Adipocyte (in vitro differentiated cells): Measurements from ENCODE around the gene APAF1.

Source experiments
- DNase-seq: peaks from one replicate; pipeline ENCODE4 v3.0.0-alpha.2; 2015; ENCODE audit warnings: low read depth
- H3K27me3 ChIP-seq: replicated peaks from 2 replicates; pipeline ENCODE4 v1.7.0; 2013; ENCODE audit warnings: mild to moderate bottlenecking, low read length, moderate library complexity; ENCODE audit not compliant: control insufficient read depth, insufficient read depth
- H3K36me3 ChIP-seq: 2 replicates; pipeline ENCODE4 v1.7.0; 2013; ENCODE audit warnings: low read length, mild to moderate bottlenecking, moderate library complexity; ENCODE audit not compliant: control insufficient read depth, insufficient read depth, severe bottlenecking
- H3K4me1 ChIP-seq: 2 replicates; pipeline ENCODE4 v1.7.0; 2013; ENCODE audit warnings: mild to moderate bottlenecking, low read length, moderate library complexity; ENCODE audit not compliant: control insufficient read depth, insufficient read depth
- H3K4me3 ChIP-seq: 2 replicates; pipeline ENCODE4 v1.7.0; 2013; ENCODE audit warnings: mild to moderate bottlenecking, low read length, moderate library complexity
- H3K9ac ChIP-seq: 2 replicates; pipeline ENCODE4 v1.7.0; 2013; ENCODE audit warnings: mild to moderate bottlenecking, low read length, moderate library complexity
- H3K9me3 ChIP-seq: 2 replicates; pipeline ENCODE4 v1.7.0; 2013; ENCODE audit warnings: mild to moderate bottlenecking, low read length, moderate library complexity; ENCODE audit not compliant: control insufficient read depth

Gene APAF1

GRCh38 chr12:98771811-98772752 lies 127.0 kb downstream of the APAF1 start:
- Histone ChIP-seq H3K9me3 (no peaks in the 10 kb centered on the region), H3K27me3 (no peaks in the 10 kb centered on the region), H3K4me3 (no peak overlapping the region), H3K36me3 (no peaks in the 10 kb centered on the region), H3K9ac (no peak overlapping the region), H3K4me1 (peaks cover 4% of the 10 kb centered on the region)
- DNase-seq = no peak

GRCh38 chr12:98772818-98773217 lies 127.7 kb downstream of the APAF1 start:
- Histone ChIP-seq H3K4me3 (no peak overlapping the region), H3K36me3 (no peaks in the 10 kb centered on the region), H3K9ac (no peak overlapping the region), H3K4me1 (peaks cover 4% of the 10 kb centered on the region), H3K9me3 (no peaks in the 10 kb centered on the region), H3K27me3 (no peaks in the 10 kb centered on the region)
- no peak for DNase-seq

GRCh38 chr12:98780261-98780660 lies 135.2 kb downstream of the APAF1 start:
- no peaks in the 10 kb centered on the region for H3K9me3 ChIP-seq
- no peak for DNase-seq
- no peaks in the 10 kb centered on the region for H3K4me1 ChIP-seq
- H3K27me3 ChIP-seq = peaks cover 7% of the 10 kb centered on the region
- H3K4me3 ChIP-seq = no peak overlapping the region
- no peaks in the 10 kb centered on the region for H3K36me3 ChIP-seq
- H3K9ac ChIP-seq = no peak overlapping the region

GRCh38 chr12:98783420-98783819 lies 138.3 kb downstream of the APAF1 start:
- Histone ChIP-seq H3K4me3 (no peak overlapping the region), H3K27me3 (peaks cover 14% of the 10 kb centered on the region), H3K36me3 (no peaks in the 10 kb centered on the region), H3K9me3 (no peaks in the 10 kb centered on the region), H3K9ac (no peak overlapping the region), H3K4me1 (no peaks in the 10 kb centered on the region)
- no peak for DNase-seq
